Activated B cell treated with CpG ODN at 0.5 μM for 24 hours (primary cell): ENCODE measurements around the gene ATG14. TPM values are rescaled to one million over a fixed set of nuclear protein-coding genes. Genes with fewer than 3 reads are reported as not detected.

Experiments used
- ATAC-seq: fragments of 200-7000 bp; cut with Tn5 transposase; one replicate; pipeline ENCODE4 v1.10.0; 2021; ENCODE audit warnings: low read depth, mild to moderate bottlenecking, moderate library complexity
- CTCF ChIA-PET: fragments of 350-600 bp; sonication (Branson Sonifier 250); formaldehyde crosslinking; loops from one replicate; lab custom pipeline; 2021; ENCODE audit warnings: antibody characterized with exemption; lab: Charles Lee
- POLR2A ChIA-PET: fragments of 350-600 bp; sonication (Branson Sonifier 250); formaldehyde crosslinking; loops from one replicate; lab custom pipeline; 2021; ENCODE audit warnings: antibody characterized with exemption; lab: Charles Lee
- DNase-seq: peaks from one replicate; pipeline ENCODE4 v3.0.0; 2022
- H3K27ac Mint-ChIP-seq: one replicate; pipeline ENCODE4 v1.8.0; 2020; ENCODE audit warnings: mixed read lengths
- H3K27me3 Mint-ChIP-seq: one replicate; pipeline ENCODE4 v1.8.0; 2021; ENCODE audit warnings: mixed read lengths
- H3K36me3 Mint-ChIP-seq: one replicate; pipeline ENCODE4 v1.8.0; 2021; ENCODE audit warnings: low read depth, mixed read lengths
- H3K4me1 Mint-ChIP-seq: one replicate; pipeline ENCODE4 v1.8.0; 2021; ENCODE audit warnings: mixed read lengths
- H3K4me3 Mint-ChIP-seq: one replicate; pipeline ENCODE4 v1.8.0; 2020; ENCODE audit warnings: mild to moderate bottlenecking, mixed read lengths
- H3K9me3 Mint-ChIP-seq: one replicate; pipeline ENCODE4 v1.8.0; 2020; ENCODE audit warnings: mixed read lengths
- intact Hi-C: fragments of 100-400 bp; cut with micrococcal nuclease; formaldehyde crosslinking; loops from one replicate; pipeline ENCODE4 v1.15.1; 2024
- total RNA-seq: library from RNA; stranded (reverse); gene quantifications from 2 replicates; pipeline ENCODE4 v1.2.3, GENCODE V29; 2022
- TF ChIP-seq, protein P1 (sequence below): fragments of 200-600 bp; IDR thresholded peaks from one replicate; pipeline ENCODE4 v1.8.0; 2022; ENCODE audit warnings: antibody characterized with exemption, mild to moderate bottlenecking

Gene ATG14
- total RNA-seq, 1 donor from 2014 or later: 12.1 TPM

DNA sequence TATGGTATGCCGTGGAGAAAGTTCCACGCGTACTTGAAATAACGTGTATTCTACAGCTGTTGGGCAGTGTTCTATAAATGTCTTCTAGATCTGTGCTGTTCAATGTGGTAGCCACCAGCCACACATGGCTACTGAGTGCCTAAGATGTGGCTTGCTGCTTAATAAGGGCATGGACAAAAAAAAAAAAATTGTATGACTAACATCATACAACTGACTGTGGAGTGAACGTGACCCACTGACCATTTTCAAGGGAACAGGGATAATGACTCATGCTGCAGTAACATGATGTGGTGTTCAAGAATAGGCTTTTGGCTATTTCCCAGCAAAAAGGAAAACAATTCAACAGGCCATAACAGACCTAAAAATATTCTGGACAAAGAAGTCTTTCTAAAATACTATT, 13.0 kb downstream of the ATG14 start:
- no peak overlapping the region for H3K4me3 Mint-ChIP-seq
- DNase-seq (no peak), ATAC-seq (no peak)
- H3K27me3 Mint-ChIP-seq: no peaks in the 10 kb centered on the region
- H3K36me3 Mint-ChIP-seq: peaks cover 27% of the 10 kb centered on the region
- no peaks in the 10 kb centered on the region for H3K9me3 Mint-ChIP-seq
- H3K4me1 Mint-ChIP-seq: no peaks in the 10 kb centered on the region
- CTCF ChIA-PET: no interaction called here
- intact Hi-C loops: no loop called here
- POLR2A ChIA-PET: no interaction called here
- H3K27ac Mint-ChIP-seq: no peak overlapping the region
- TF ChIP-seq, protein P1, sequence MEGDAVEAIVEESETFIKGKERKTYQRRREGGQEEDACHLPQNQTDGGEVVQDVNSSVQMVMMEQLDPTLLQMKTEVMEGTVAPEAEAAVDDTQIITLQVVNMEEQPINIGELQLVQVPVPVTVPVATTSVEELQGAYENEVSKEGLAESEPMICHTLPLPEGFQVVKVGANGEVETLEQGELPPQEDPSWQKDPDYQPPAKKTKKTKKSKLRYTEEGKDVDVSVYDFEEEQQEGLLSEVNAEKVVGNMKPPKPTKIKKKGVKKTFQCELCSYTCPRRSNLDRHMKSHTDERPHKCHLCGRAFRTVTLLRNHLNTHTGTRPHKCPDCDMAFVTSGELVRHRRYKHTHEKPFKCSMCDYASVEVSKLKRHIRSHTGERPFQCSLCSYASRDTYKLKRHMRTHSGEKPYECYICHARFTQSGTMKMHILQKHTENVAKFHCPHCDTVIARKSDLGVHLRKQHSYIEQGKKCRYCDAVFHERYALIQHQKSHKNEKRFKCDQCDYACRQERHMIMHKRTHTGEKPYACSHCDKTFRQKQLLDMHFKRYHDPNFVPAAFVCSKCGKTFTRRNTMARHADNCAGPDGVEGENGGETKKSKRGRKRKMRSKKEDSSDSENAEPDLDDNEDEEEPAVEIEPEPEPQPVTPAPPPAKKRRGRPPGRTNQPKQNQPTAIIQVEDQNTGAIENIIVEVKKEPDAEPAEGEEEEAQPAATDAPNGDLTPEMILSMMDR: no peak

GRCh38 chr14:55389330-55389729, 22.3 kb downstream of the ATG14 start:
- intact Hi-C loops: no loop called here
- POLR2A ChIA-PET: no interaction called here
- no peaks in the 10 kb centered on the region for H3K27me3 Mint-ChIP-seq
- no peak for ATAC-seq
- H3K4me3 Mint-ChIP-seq: no peak overlapping the region
- H3K9me3 Mint-ChIP-seq: no peaks in the 10 kb centered on the region
- no peaks in the 10 kb centered on the region for H3K4me1 Mint-ChIP-seq
- CTCF ChIA-PET: no interaction called here
- TF ChIP-seq, protein P1: no peak
- DNase-seq: no peak
- H3K27ac Mint-ChIP-seq: no peak overlapping the region
- peaks cover 67% of the 10 kb centered on the region for H3K36me3 Mint-ChIP-seq

DNA sequence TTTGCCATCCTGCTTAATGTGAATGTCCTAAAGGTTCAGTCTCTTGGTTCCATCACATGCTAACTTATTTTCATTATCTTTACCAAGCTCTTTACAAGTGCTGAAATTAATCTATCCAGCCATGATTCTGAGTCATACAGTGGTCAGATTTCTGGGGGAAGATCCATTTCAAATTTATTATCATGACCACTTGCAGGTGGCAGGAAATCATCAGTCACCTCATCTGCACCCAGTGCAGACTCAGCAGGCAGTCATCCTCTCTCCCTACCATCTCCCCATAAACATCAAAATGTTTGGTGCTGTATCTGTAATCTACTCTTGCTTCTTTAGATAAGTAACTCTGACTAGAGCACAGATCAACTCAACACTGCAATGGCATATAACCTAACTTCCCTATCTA, 23.5 kb downstream of the ATG14 start:
- intact Hi-C loops: no loop called here
- Mint-ChIP-seq H3K27ac (no peak overlapping the region), H3K4me1 (no peaks in the 10 kb centered on the region), H3K9me3 (no peaks in the 10 kb centered on the region), H3K4me3 (no peak overlapping the region), H3K36me3 (peaks cover 76% of the 10 kb centered on the region), H3K27me3 (no peaks in the 10 kb centered on the region)
- ChIA-PET POLR2A (no interaction called here), CTCF (no interaction called here)
- TF ChIP-seq, protein P1: no peak
- ATAC-seq (no peak), DNase-seq (no peak)

GRCh38 chr14:55387121-55387520, 24.5 kb downstream of the ATG14 start:
- intact Hi-C loops: no loop called here

DNA sequence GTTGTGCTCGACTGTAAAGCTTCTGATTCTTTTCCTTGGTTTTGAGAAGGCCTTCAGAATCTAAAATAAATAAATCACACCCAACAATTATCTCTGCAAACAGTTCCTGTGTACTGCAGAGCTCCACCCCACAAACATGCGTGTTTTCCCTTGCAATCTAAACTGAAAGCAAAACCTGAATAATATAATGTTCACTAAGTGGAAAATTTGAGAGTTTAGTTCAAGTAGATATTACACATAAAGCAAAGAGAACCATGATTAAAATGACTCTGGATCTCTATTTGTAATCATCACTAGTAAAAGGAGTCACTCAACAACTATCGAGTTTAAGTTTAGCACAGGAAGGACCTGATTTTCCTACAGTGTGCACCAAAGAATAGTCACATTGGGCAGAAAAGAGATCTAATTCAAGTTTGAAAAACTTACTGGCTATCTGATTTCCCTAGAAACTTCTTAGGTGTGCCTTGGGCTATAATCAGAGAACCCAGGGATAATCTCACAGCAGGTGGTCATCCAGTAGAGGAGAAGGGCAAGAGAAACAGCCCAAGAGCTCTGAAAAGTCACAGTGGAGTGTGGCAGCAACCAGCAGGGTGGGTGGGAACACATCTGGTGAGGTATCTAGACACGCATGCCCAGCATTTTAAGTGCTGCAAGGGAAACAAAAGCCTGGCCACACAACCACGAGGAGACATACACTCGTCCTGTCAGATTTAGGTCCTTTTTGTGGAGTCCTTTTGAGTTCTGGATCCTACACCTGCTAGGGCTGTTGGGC, 25.4 kb downstream of the ATG14 start:
- no peak for ATAC-seq
- Mint-ChIP-seq H3K9me3 (no peaks in the 10 kb centered on the region), H3K27me3 (no peaks in the 10 kb centered on the region), H3K4me3 (no peak overlapping the region), H3K36me3 (peaks cover 83% of the 10 kb centered on the region), H3K27ac (no peak overlapping the region), H3K4me1 (no peaks in the 10 kb centered on the region)
- ChIA-PET POLR2A (no interaction called here), CTCF (no interaction called here)
- DNase-seq: no peak
- TF ChIP-seq, protein P1: no peak
- intact Hi-C loops: no loop called here

More at GRCh38 chr14:55387121-55387520, 24.5 kb downstream of the ATG14 start:
- ChIA-PET CTCF (no interaction called here), POLR2A (no interaction called here)
- Mint-ChIP-seq H3K36me3 (peaks cover 78% of the 10 kb centered on the region), H3K27ac (no peak overlapping the region), H3K4me3 (no peak overlapping the region), H3K9me3 (no peaks in the 10 kb centered on the region), H3K27me3 (no peaks in the 10 kb centered on the region), H3K4me1 (no peaks in the 10 kb centered on the region)
- ATAC-seq (no peak), DNase-seq (no peak)
- TF ChIP-seq, protein P1: no peak
